PC-9 (cell line): ENCODE results near the gene FAM111A. TPM values are rescaled to one million over a fixed set of nuclear protein-coding genes. Genes with fewer than 3 reads are reported as not detected.

Experiments
- BruUV-seq: library from RNA; stranded (reverse); fragments of 400-500 nt; replicated peaks from 2 replicates; lab custom pipeline; 2021; lab: Mats Ljungman, UMichigan
- CTCF ChIA-PET: fragments of 300-600 bp; sonication (Branson Sonifier 250); formaldehyde crosslinking; loops from one replicate; lab custom pipeline; 2022; ENCODE audit warnings: antibody characterized with exemption; lab: Charles Lee
- POLR2A ChIA-PET: fragments of 300-600 bp; sonication (Branson Sonifier 250); formaldehyde crosslinking; loops from one replicate; lab custom pipeline; 2022; ENCODE audit warnings: antibody characterized with exemption; ENCODE audit not compliant: unreplicated experiment; lab: Charles Lee
- DNase-seq, 2 experiments: peaks; one replicate each; pipeline versions ENCODE4 v3.0.0 to v3.0.0-alpha.2; 2015 to 2022; ENCODE audit warnings: mixed read lengths in 1 of 2
- H2AFZ ChIP-seq: fragments of 200-600 bp; sonication (generic); 2 replicates; pipeline ENCODE4 v1.8.1; 2017; ENCODE audit warnings: antibody characterized with exemption
- H3F3A ChIP-seq: fragments of 200-600 bp; sonication (generic); 2 replicates; pipeline ENCODE4 v1.8.1; 2017; ENCODE audit warnings: antibody characterized with exemption, mild to moderate bottlenecking, low read depth; ENCODE audit not compliant: insufficient read depth
- H3K27ac ChIP-seq: fragments of 200-600 bp; sonication (generic); 2 replicates; pipeline ENCODE4 v1.6.1; 2016; ENCODE audit warnings: mixed run types
- H3K27me3 ChIP-seq: fragments of 200-600 bp; sonication (generic); 2 replicates; pipeline ENCODE4 v1.6.1; 2016; ENCODE audit warnings: low read depth, mixed run types; ENCODE audit not compliant: insufficient read depth
- H3K36me3 ChIP-seq: fragments of 200-600 bp; sonication (generic); 2 replicates; pipeline ENCODE4 v1.6.1; 2016; ENCODE audit warnings: low read depth, mixed run types
- H3K4me1 ChIP-seq: fragments of 200-600 bp; sonication (generic); replicated peaks from 2 replicates; pipeline ENCODE4 v1.6.1; 2016; ENCODE audit warnings: mixed run types; ENCODE audit not compliant: insufficient read depth
- H3K4me2 ChIP-seq: fragments of 200-600 bp; sonication (generic); 2 replicates; pipeline ENCODE4 v1.6.1; 2017; ENCODE audit warnings: mixed run types
- H3K4me3 ChIP-seq: fragments of 200-600 bp; sonication (generic); 2 replicates; pipeline ENCODE4 v1.6.1; 2016; ENCODE audit warnings: mixed run types
- H3K79me2 ChIP-seq: fragments of 200-600 bp; sonication (generic); 2 replicates; pipeline ENCODE4 v1.6.1; 2017; ENCODE audit warnings: low read depth, mixed run types
- H3K9me2 ChIP-seq: fragments of 200-600 bp; sonication (generic); 2 replicates; pipeline ENCODE4 v1.8.1; 2017; ENCODE audit warnings: mild to moderate bottlenecking; ENCODE audit not compliant: insufficient read depth
- H3K9me3 ChIP-seq: fragments of 200-600 bp; sonication (generic); 2 replicates; pipeline ENCODE4 v1.8.1; 2016; ENCODE audit warnings: low read depth; ENCODE audit not compliant: insufficient read depth
- H4K20me1 ChIP-seq: fragments of 200-600 bp; sonication (generic); 2 replicates; pipeline ENCODE4 v1.8.1; 2017; ENCODE audit not compliant: insufficient read depth
- EZH2 ChIP-seq: fragments of 200-600 bp; sonication (generic); IDR thresholded peaks from 2 replicates; pipeline ENCODE4 v1.8.0; 2017; ENCODE audit warnings: antibody characterized with exemption, low read depth
- intact Hi-C: fragments of 100-400 bp; cut with micrococcal nuclease; formaldehyde crosslinking; loops from one replicate; pipeline ENCODE4 v1.10.0; 2022; ENCODE audit not compliant: unreplicated experiment
- total RNA-seq: library from RNA; stranded (reverse); gene quantifications from 2 replicates; pipeline ENCODE4 v1.2.3, GENCODE V29; 2021
- TF ChIP-seq, protein P1 (sequence below): fragments of 200-600 bp; sonication (generic); conservative IDR thresholded peaks from 2 replicates; pipeline ENCODE4 v1.6.1; 2017; ENCODE audit warnings: mixed run types, antibody characterized with exemption, mild to moderate bottlenecking, moderate library complexity

Gene FAM111A
- total RNA-seq, 1 experiment from 2014 or later, result 95.3 TPM

DNA sequence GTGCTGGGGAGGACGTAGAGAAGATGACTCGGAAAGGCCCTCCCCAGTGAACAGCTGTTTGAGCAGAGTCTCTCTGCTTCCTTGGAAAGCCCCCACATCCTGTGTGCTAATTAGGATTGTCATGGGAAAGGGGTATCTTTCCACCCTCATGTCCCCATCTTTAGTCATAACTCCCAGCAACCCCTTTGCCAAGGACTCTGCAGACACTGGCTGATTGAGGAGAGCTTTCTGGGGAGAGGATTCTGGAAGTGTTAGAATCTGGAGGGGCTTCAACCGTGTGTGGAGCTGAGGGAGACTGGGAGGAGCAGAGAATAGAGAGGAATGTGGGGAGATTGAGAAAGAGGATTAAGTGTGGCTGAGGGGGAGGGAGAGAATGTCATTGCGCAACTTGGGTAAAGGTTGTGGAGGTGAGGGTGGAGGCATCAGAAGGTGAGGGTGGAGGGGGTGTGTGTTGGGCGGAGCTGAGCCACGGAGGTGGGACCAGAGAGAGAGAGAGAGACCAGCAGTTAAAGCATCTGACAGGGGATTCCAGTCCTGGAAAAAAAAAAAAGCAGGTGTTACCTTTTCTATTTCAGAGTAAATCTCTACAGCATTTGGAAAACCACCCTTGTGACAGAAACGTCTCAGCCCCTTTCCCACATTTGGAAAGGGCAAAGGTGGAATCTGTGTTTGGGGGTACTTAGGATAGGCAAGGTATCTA lies 31.5 kb downstream of the FAM111A start:
- POLR2A ChIA-PET, result interaction anchor here (0.6 to 1.2 kb wide), 4 partner anchors 11 to 392 kb away, joined by 4 to 20 read pairs (median 6); no protein-coding TSS in a partner anchor
- Histone ChIP-seq H3K79me2 (peaks cover 61% of the 10 kb centered on the region), H3K27me3 (no peaks in the 10 kb centered on the region), H4K20me1 (no peaks in the 10 kb centered on the region), H3F3A (peaks cover 37% of the 10 kb centered on the region), H3K9me2 (no peaks in the 10 kb centered on the region), H3K4me3 (peak overlapping the region; percentile 96), H3K36me3 (peaks cover 33% of the 10 kb centered on the region), H3K4me1 (peaks cover 32% of the 10 kb centered on the region), H3K27ac (peak overlapping the region; percentile 85), H3K4me2 (peak overlapping the region; percentile 96), H3K9me3 (peaks cover 5% of the 10 kb centered on the region; the same call in 1 of the 2 replicates), H2AFZ (peak overlapping the region; percentile 80; the same call in 1 of the 2 replicates)
- BruUV-seq, result no TSS peak
- intact Hi-C loops, result loop anchor here (1.0 to 5.0 kb wide), 3 partner anchors 12 to 378 kb away; partner anchors contain the start of gene FAM111A
- TF ChIP-seq, protein P1, sequence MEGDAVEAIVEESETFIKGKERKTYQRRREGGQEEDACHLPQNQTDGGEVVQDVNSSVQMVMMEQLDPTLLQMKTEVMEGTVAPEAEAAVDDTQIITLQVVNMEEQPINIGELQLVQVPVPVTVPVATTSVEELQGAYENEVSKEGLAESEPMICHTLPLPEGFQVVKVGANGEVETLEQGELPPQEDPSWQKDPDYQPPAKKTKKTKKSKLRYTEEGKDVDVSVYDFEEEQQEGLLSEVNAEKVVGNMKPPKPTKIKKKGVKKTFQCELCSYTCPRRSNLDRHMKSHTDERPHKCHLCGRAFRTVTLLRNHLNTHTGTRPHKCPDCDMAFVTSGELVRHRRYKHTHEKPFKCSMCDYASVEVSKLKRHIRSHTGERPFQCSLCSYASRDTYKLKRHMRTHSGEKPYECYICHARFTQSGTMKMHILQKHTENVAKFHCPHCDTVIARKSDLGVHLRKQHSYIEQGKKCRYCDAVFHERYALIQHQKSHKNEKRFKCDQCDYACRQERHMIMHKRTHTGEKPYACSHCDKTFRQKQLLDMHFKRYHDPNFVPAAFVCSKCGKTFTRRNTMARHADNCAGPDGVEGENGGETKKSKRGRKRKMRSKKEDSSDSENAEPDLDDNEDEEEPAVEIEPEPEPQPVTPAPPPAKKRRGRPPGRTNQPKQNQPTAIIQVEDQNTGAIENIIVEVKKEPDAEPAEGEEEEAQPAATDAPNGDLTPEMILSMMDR, result no peak
- TF ChIP-seq EZH2, result no peak
- CTCF ChIA-PET, result interaction anchor here (2.4 kb wide), 1 partner anchor 12 kb away, joined by 32 read pairs; no protein-coding TSS in a partner anchor
- DNase-seq, result peak; percentile 86 to 87

DNA sequence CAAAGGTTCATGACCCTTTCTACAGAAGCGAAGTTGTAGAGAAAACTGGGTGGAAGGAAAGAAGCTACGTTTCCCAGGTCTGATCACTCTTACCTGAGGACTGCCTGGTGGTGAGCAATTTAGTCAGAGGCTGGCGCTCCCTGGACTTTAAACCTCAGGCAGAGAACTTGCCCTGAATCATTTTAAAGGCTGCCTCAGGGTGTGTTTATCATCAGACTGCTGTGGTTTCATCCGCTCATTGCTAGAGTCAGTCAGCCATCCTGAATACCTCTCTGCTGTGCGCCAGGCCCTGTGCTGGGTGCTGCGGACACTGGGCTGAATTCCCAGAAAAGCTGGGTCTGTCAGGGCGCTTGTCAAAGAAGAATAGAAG lies 32.0 kb downstream of the FAM111A start:
- Histone ChIP-seq H3K4me1 (peaks cover 32% of the 10 kb centered on the region), H3K27ac (peak overlapping the region; percentile 85), H3K9me2 (no peaks in the 10 kb centered on the region), H2AFZ (no peak overlapping the region), H3K36me3 (peaks cover 38% of the 10 kb centered on the region), H3K27me3 (no peaks in the 10 kb centered on the region), H3K4me2 (peak overlapping the region; percentile 96), H3K4me3 (peak overlapping the region; percentile 96), H3K79me2 (peaks cover 66% of the 10 kb centered on the region), H3F3A (peaks cover 37% of the 10 kb centered on the region), H4K20me1 (no peaks in the 10 kb centered on the region), H3K9me3 (peaks cover 9% of the 10 kb centered on the region; the same call in 1 of the 2 replicates)
- no TSS peak for BruUV-seq
- ChIA-PET POLR2A (interaction anchor here (0.6 to 1.2 kb wide), 3 partner anchors 11 to 1473 kb away, joined by 5 to 20 read pairs (median 7); no protein-coding TSS in a partner anchor), CTCF (interaction anchor here (2.4 kb wide), 1 partner anchor 11 kb away, joined by 32 read pairs; no protein-coding TSS in a partner anchor)
- DNase-seq, result peak; percentile 39 to 89
- no peak for TF ChIP-seq EZH2
- TF ChIP-seq, protein P1, result no peak
- intact Hi-C loops, result loop anchor here (1.0 to 5.0 kb wide), 2 partner anchors 12 to 378 kb away; no protein-coding TSS in a partner anchor

- no TSS peak for BruUV-seq
- peaks cover 70% of the 10 kb centered on the region for H3K79me2 ChIP-seq
- H2AFZ ChIP-seq, result no peak overlapping the region
- peaks cover 9% of the 10 kb centered on the region; the same call in 1 of the 2 replicates for H3K9me3 ChIP-seq
- peak overlapping the region; percentile 96; the same call in 1 of the 2 replicates for H3K4me3 ChIP-seq
- peaks cover 37% of the 10 kb centered on the region for H3F3A ChIP-seq
- peaks cover 38% of the 10 kb centered on the region for H3K36me3 ChIP-seq
- H4K20me1 ChIP-seq, result no peaks in the 10 kb centered on the region
- peak in 1 of 2 experiments; percentile 27 for DNase-seq
- peaks cover 32% of the 10 kb centered on the region for H3K4me1 ChIP-seq
- no peaks in the 10 kb centered on the region for H3K27me3 ChIP-seq
- ChIA-PET CTCF (interaction anchor here (0.6 to 2.4 kb wide), 3 partner anchors 11 to 1008 kb away, joined by 3 to 32 read pairs (median 5); partner anchors contain the start of gene MS4A6A), POLR2A (interaction anchor here (0.6 kb wide), 2 partner anchors 23 to 1473 kb away, joined by 4 to 5 read pairs; no protein-coding TSS in a partner anchor)
- intact Hi-C loops, result no loop called here
- peak overlapping the region; percentile 85 for H3K27ac ChIP-seq
- no peaks in the 10 kb centered on the region for H3K9me2 ChIP-seq
- no peak for TF ChIP-seq EZH2
- TF ChIP-seq, protein P1, result no peak
- peak overlapping the region; percentile 96 for H3K4me2 ChIP-seq
Observed at GRCh38 chr11:59175091-59175501, 32.4 kb downstream of the FAM111A start.
